ENCODE data around the gene PLIN5. TPM values are rescaled to one million over a fixed set of nuclear protein-coding genes. Genes with fewer than 3 reads are reported as not detected.
"Not testable (repeated sequence)": the region's sequence is repeated elsewhere in the genome, so short reads cannot be mapped to it uniquely, and the experiment has no call there.

PLIN5 gene
- total RNA-seq, 2 donors from 2014 or later, result 72.9 to 132 TPM

DNA sequence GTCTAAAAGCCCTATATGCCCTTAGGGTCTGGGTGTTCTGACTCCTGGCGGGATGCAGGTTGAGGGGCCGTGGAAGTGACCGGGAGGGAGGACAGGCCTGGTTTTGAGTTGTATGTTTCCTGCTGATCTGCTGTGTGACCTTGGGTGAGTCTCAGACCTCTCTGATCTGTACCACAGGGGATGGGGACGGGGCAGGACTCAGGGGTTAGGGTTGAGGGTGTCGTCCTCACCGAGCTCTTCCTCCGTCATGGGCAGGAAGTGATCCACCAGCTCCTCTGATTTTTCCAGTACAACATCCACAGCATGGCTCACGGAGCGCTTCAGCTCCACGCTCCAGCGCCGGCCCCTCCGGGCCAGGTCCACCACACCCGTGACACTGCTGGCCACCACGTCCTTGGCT is 6.2 kb downstream of the PLIN5 start:
- no peak overlapping the region for H3K4me3 ChIP-seq
- WGBS, 2 donors, result 85 to 93% methylated on average over 14 to 15 of the region's 15 CpGs
- TF ChIP-seq, protein P1, sequence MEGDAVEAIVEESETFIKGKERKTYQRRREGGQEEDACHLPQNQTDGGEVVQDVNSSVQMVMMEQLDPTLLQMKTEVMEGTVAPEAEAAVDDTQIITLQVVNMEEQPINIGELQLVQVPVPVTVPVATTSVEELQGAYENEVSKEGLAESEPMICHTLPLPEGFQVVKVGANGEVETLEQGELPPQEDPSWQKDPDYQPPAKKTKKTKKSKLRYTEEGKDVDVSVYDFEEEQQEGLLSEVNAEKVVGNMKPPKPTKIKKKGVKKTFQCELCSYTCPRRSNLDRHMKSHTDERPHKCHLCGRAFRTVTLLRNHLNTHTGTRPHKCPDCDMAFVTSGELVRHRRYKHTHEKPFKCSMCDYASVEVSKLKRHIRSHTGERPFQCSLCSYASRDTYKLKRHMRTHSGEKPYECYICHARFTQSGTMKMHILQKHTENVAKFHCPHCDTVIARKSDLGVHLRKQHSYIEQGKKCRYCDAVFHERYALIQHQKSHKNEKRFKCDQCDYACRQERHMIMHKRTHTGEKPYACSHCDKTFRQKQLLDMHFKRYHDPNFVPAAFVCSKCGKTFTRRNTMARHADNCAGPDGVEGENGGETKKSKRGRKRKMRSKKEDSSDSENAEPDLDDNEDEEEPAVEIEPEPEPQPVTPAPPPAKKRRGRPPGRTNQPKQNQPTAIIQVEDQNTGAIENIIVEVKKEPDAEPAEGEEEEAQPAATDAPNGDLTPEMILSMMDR (IDR thresholded peaks at IDR 0.05), result no peak
- TF ChIP-seq POLR2A (IDR thresholded peaks at IDR 0.05), result no peak
- DNase-seq (no peak), ATAC-seq (no peak)
- no peak overlapping the region for H3K27ac ChIP-seq
- no peaks in the 10 kb centered on the region for H3K27me3 ChIP-seq
- peaks cover 17% of the 10 kb centered on the region for H3K4me1 ChIP-seq
- no peaks in the 10 kb centered on the region for H3K9me3 ChIP-seq
- intact Hi-C loops (cut with DNase I), result no loop called here
- H3K36me3 ChIP-seq (replicated peaks in 1 of 2; ENCODE audit: insufficient read depth in 1 of 2, low read depth in 2 of 2), result peaks cover 0 to 5% of the 10 kb centered on the region in 2 donors

DNA sequence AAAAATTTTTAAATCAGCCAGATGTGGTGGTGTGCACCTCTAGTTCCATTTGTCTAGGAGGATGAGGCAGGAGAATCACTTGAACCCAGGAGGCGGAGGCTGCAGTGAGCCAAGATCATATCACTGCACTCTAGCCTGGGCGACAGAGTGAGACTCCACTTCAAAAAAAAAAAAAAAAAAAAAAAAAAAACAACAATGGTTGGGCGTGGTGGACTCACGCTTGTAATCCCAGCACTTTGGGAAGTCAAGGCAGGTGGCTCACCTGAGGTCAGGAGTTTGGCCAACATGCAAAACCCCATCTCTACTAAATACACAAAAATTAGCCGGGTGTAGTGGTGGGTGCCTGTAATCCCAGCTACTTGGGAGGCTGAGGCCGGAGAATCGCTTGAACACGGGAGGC is 7.6 kb downstream of the PLIN5 start:
- H3K9me3 ChIP-seq; intact Hi-C loops (cut with DNase I); ATAC-seq; H3K36me3 ChIP-seq (replicated peaks in 1 of 2; ENCODE audit: insufficient read depth in 1 of 2, low read depth in 2 of 2); DNase-seq; H3K27ac ChIP-seq; H3K27me3 ChIP-seq; H3K4me3 ChIP-seq: not testable (repeated sequence)
- 85 to 96% methylated on average over 8 of the region's 8 CpGs for WGBS, 2 donors
- H3K4me1 ChIP-seq, result peaks cover 13% of the 10 kb centered on the region

DNA sequence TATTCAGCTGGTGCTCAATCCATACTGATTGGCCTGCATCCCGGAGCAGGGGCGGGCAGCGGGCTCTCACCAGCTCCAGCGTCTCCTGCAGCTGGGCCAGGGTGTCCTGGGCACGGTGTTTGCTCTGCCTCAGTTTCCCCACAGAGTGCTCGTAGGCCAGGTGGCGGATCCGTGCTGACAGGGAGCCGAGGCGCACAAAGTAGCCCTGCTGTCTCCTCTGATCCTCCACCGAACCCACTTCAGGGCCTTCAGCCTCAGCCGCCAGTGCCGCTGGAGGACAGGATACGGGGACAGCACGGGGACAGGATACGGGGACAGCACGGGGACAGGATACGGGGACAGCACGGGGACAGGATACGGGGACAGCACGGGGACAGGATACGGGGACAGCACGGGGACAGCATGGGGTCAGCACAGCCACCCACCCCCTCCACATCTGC is 9.4 kb downstream of the PLIN5 start:
- DNase-seq (no peak), ATAC-seq (no peak)
- TF ChIP-seq, protein P1 (IDR thresholded peaks at IDR 0.05), result no peak
- TF ChIP-seq POLR2A (IDR thresholded peaks at IDR 0.05), result no peak
- 84 to 91% methylated on average over 17 to 19 of the region's 23 CpGs for WGBS, 2 donors
- Histone ChIP-seq H3K27ac (no peak overlapping the region), H3K27me3 (no peaks in the 10 kb centered on the region), H3K4me3 (no peak overlapping the region), H3K9me3 (no peaks in the 10 kb centered on the region), H3K36me3 (replicated peaks in 1 of 2; ENCODE audit: insufficient read depth in 1 of 2, low read depth in 2 of 2) (peaks cover 0 to 5% of the 10 kb centered on the region in 2 donors), H3K4me1 (no peaks in the 10 kb centered on the region)
- intact Hi-C loops (cut with DNase I), result no loop called here

DNA sequence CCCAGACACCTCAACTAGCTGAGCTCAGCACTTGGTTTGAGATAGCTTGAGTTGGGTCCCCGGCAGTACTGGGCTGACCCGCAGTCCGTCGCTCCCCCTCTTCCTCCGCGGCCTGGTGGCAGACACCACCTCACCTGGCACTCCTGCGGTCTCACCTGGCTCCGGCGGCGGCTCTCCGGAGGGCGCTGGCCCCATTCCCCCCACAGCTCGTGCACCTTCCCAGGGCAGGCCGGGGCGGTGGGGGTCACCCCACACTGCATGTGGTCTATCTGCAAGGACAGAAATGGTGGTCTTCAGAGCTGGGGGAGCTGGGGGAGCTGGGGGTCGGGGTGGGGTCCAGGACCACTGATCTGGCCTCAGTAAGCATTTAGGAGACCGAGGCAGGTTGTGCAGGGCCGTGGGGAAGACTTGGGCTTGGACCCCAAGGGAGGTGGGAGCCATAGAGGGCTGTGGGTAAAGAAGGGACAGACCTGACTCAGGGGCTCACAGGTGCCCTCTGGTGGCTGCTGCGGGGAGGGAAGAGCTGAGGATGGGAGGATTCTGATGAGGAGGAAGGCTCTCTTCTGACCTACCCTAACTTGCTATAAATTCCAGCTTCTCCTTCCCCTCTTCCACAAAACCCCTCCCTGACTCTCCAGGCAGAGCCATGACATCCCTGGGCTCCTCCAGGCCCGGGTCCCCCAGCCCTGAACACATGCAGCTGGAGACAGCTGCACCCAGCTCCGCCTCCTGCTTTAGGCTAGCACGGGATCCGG is 10.0 kb downstream of the PLIN5 start:
- intact Hi-C loops (cut with DNase I), result no loop called here
- H3K9me3 ChIP-seq, result no peaks in the 10 kb centered on the region
- peak; percentile 47 to 66 (median 58) for DNase-seq
- H3K27me3 ChIP-seq, result no peaks in the 10 kb centered on the region
- TF ChIP-seq POLR2A (IDR thresholded peaks at IDR 0.05), result no peak
- TF ChIP-seq, protein P1 (IDR thresholded peaks at IDR 0.05), result peak; percentile 38 to 58 (median 50)
- no peak overlapping the region for H3K27ac ChIP-seq
- H3K4me1 ChIP-seq, result no peaks in the 10 kb centered on the region
- no peak for ATAC-seq
- peaks cover 0 to 5% of the 10 kb centered on the region in 2 donors for H3K36me3 ChIP-seq (replicated peaks in 1 of 2; ENCODE audit: insufficient read depth in 1 of 2, low read depth in 2 of 2)
- 65 to 88% methylated on average over 14 to 22 of the region's 23 CpGs for WGBS, 2 donors
- no peak overlapping the region for H3K4me3 ChIP-seq

DNA sequence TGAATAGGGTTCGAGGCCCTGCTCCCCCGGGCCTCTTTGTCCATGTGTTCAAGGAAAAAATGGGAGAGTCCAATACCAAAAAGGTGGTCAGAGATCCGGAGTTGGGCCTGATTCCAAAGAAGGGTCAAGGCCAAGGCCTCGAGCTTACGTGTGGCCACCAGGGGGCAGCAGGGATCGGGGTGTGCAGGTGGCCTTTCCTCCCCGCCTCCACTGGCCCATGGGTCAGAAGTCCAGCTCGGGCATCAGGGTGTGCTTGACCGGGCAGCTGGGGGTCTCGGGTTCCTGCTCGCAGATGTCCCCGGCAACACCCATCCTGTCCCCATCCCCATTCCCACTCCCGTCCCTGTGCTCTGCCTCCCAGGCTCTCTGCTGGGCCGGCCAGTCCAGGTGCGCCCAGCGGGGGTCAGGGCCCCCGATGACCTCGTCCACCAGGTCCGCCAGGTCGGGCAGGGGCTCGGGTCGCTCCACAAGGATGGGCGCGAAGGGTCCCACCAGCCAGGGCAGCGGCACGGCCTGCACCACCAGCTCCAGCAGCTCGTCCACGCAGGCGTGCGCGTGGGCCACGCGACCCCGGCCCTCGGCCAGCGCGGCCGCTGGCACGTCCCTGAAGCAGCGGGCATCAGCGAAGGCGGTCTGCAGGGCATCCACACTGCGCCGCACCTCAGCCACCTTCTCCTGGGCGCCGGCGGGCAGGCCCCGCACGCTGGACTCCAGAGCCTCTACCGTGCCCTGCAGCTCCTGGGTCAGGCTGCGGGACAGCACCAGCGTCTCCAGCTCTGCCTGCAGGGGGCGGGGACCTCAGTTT is 11.5 kb downstream of the PLIN5 start:
- ATAC-seq, result peak; percentile 19
- Histone ChIP-seq H3K4me3 (no peak overlapping the region), H3K36me3 (replicated peaks in 1 of 2; ENCODE audit: insufficient read depth in 1 of 2, low read depth in 2 of 2) (peaks cover 0 to under 1% of the 10 kb centered on the region in 2 donors), H3K27ac (no peak overlapping the region), H3K4me1 (peaks cover 6% of the 10 kb centered on the region), H3K9me3 (no peaks in the 10 kb centered on the region), H3K27me3 (no peaks in the 10 kb centered on the region)
- WGBS, 2 donors, result 64 to 81% methylated on average over 10 to 42 of the region's 53 CpGs
- DNase-seq, result peak; percentile 36 to 45 (median 42)
- intact Hi-C loops (cut with DNase I), result no loop called here
- TF ChIP-seq, protein P1 (IDR thresholded peaks at IDR 0.05), result peak in 6 of 7 experiments; percentile 36 to 57 (median 44)
- TF ChIP-seq POLR2A (IDR thresholded peaks at IDR 0.05), result no peak
